HG02885 (cell line): ENCODE measurements around the gene CXCL16.
"Not testable (repeated sequence)": the region's sequence is repeated elsewhere in the genome, so short reads cannot be mapped to it uniquely, and the experiment has no call there.

Source experiments
- ATAC-seq: cut with Tn5 transposase; IDR thresholded peaks from one replicate; pipeline ENCODE4 v1.9.1; 2021; ENCODE audit warnings: mild to moderate bottlenecking; ENCODE audit not compliant: unreplicated experiment, poor library complexity

CXCL16 gene

GRCh38 chr17:4724650-4725049 lies 15.1 kb downstream of the CXCL16 start:
- no peak for ATAC-seq

DNA sequence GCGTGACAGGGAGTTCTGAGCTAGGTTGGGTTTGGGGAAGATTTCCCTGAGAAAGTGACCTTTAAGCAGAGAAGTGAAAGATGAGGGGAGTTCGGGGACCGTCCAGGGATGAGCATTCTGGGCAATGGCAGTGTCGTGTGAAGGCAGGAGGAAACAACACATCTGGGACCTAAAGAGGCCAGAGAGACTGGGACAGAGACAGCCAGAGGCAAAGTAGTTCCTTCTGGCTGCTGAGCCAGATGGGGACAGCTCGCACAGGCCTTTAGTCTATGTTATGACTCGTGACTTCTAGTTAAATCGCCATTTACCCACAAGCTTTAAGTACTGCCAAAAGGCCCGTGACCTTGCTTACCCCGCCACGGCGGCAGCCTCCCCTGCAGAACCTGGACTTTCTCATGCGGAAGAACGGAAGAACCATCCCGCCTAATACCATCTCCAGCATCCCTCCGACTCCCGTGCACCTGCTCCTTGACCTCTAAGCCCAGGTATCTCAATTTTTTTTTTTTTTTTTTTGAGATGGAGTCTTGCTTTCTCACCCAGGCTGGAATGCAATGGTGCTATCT lies 17.0 kb downstream of the CXCL16 start:
- no peak for ATAC-seq

DNA sequence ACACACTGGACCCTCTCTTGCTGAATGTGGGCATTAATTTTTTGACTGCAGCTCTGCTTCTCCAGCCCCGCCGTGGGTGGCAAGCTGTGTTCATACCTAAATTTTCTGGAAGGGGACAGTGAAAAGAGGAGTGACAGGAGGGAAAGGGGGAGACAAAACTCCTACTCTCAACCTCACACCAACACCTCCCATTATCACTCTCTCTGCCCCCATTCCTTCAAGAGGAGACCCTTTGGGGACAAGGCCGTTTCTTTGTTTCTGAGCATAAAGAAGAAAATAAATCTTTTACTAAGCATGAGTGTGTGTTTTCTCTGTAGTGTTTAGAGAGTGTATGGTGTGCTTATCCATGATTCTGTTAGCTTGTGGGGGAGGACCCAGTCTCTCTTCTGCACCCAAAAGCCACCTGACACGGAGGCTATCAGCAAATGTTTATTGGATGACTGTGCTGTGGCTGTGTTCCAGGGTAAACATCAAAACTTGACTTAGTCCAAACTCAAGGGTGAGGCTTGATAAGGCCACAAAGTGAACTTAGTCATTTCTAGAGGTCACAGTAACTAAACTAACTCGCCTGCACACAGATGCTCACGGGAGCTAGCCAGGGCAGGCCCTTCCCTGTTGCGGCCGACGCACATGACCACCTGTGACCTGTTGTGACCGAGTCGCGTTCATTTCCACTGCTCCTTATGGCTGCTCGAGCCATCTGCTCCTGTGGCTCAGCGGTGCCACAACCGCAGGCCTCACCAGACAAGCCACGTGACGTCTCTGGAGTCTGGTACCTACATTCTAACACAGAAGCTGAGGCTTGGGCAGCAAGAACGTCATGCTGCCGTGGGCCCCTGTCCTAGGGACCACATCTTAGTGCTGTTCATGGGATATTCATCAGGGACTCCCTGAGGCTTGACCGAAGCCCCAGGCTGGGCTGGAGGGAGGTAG lies 18.3 kb downstream of the CXCL16 start:
- no peak for ATAC-seq

GRCh38 chr17:4720787-4721186 lies 18.9 kb downstream of the CXCL16 start:
- ATAC-seq = no peak

DNA sequence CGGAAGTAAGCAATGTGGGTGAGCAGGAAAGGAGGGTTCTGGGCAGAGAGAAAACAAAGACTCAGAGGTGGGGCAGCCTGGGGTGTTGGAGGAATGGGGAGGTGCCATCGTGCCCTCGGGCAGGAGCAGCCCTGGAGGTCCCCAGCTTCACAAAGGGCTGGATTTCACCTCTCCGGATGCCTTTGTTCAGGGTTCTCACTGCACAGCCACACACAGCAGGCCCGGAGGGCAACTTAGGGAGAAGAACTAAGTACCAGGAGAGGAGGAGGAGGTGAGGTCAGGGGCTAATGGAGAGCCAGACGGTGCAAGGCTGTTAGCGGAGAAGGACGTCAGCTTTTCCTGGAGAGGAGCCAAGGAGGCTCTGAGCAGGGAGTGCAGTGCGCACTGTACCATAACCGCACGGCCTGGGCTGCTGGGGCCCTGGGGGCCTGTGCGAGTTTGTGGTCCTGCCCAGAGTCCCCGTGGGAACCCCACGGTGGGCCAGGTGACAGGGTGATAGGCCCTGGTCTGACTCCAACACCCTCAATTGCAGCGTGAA lies 20.0 kb downstream of the CXCL16 start:
- ATAC-seq = no peak

GRCh38 chr17:4719146-4719545 lies 20.6 kb downstream of the CXCL16 start:
- ATAC-seq = no peak

DNA sequence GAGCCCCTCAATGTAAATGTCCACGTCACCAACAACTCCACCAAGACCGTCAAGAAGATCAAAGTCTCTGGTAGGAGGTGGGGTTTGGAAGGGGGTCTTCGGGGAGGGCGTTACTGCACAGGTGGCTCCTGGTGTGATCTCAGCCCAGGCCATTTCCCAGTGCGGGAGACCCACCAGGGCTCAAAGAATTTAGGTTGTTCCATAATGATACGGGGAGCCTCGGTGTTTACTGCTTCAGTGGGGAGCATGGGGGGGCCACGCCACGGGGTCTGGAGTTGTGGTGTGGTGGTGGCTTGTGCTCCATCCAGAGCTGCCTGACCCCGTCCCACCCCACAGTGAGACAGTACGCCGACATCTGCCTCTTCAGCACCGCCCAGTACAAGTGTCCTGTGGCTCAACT lies 21.5 kb downstream of the CXCL16 start:
- ATAC-seq = no peak

DNA sequence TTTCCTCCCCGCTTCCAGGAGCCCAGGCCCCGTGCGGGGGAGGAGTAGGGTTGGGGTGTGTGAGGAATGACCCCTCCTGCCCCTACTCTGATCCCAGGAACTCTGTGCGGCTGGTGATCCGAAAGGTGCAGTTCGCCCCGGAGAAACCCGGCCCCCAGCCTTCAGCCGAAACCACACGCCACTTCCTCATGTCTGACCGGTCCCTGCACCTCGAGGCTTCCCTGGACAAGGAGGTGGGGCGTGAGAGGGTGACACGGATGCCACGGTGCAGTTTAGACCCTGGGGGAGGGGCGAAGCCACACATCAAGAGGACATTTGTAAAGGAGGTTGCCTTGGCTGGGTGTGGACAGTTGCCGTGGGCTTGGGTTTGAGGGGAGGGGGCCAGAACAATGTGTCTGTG lies 21.9 kb downstream of the CXCL16 start:
- ATAC-seq = no peak

DNA sequence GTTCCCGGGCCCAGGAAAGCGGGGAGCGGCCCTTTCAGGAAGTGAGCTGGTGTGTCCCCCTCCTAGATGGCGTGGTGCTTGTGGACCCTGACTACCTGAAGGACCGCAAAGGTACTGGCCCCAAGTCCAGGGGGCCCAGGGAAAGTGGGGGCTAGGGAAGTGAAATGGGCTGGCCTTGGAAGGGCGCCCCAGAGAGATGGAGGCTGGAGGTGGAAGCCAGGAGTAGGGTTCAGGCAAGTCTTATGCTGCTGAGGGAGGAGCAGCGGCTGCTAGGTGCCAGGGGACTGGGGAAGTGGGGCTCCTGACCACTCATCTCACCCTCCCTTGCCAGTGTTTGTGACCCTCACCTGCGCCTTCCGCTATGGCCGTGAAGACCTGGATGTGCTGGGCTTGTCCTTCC lies 23.6 kb downstream of the CXCL16 start:
- no peak for ATAC-seq

DNA sequence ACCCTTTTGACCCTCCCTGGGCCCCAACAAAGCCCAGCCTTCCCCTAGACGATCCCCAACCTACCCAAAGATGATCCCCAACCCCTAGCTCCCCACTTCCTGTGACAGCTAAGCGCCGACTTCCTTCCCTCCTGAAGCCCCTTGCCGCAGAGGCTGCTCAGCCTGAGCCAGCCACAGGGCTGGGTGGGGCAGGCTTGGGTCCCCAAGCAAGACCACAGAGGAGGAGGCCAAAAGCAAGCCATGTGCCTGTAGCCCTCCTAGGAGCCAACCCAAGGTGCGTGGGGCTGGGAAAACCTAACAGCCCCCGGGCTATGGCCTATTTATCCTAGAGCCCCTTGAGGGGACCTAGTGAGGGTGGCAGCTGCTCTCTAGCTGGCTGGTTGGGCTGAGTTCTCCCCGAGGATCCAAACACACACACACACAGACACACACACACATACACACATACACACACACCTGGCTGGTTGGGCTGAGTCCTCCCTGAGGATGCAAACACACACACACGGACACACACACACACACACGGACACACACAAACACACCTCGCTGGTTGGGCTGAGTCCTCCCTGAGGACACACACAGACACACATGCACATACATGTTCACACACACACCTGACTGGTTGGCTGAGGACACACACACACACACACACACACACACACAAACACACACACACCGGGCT lies 24.5 kb downstream of the CXCL16 start:
- no peak for ATAC-seq

GRCh38 chr17:4714340-4715062 lies 25.2 kb downstream of the CXCL16 start:
- ATAC-seq = not testable (repeated sequence)

DNA sequence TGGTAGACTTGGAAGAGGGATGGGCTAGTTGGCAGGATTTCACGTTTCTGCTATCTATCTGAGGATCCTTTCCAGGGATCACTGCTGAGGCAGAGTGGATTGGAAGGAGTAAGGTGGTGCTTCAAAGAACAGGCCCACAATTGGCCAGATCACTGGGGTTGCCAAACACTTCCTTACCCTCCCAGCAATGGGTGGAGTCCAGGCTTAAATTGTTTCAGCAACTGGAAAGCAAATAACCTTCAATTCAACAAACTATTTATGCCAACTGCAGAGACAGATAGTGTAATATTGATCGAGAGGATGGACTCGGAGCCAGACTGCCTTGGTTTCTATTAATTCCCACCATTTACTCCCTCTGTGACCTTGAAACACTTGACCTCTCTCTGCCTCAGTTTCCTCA lies 27.2 kb downstream of the CXCL16 start:
- no peak for ATAC-seq

DNA sequence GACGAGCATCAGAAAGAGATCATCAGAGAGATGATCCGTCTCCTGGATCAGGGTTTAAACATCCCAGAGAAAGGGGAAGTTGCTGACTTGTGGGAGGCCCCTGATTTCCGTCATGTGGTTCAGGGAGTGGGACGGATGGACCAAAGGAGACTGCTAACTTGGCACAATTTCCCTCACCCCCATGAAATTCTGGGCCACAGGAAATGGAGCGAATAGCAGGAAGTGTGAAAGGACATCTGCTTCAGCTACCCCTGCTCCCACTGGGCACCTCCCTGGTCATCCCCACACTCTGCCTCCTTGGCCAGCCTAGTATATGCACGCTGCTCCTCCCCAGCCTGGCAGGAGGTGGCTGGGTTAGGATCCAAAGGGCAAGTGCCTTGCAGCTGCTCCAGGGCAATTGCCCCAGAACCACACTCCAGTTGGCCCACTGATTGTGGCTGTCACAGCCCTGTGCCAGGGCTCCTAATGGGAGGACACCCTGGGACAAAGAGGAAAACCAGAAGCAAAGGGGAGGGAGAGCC lies 28.0 kb downstream of the CXCL16 start:
- no peak for ATAC-seq

DNA sequence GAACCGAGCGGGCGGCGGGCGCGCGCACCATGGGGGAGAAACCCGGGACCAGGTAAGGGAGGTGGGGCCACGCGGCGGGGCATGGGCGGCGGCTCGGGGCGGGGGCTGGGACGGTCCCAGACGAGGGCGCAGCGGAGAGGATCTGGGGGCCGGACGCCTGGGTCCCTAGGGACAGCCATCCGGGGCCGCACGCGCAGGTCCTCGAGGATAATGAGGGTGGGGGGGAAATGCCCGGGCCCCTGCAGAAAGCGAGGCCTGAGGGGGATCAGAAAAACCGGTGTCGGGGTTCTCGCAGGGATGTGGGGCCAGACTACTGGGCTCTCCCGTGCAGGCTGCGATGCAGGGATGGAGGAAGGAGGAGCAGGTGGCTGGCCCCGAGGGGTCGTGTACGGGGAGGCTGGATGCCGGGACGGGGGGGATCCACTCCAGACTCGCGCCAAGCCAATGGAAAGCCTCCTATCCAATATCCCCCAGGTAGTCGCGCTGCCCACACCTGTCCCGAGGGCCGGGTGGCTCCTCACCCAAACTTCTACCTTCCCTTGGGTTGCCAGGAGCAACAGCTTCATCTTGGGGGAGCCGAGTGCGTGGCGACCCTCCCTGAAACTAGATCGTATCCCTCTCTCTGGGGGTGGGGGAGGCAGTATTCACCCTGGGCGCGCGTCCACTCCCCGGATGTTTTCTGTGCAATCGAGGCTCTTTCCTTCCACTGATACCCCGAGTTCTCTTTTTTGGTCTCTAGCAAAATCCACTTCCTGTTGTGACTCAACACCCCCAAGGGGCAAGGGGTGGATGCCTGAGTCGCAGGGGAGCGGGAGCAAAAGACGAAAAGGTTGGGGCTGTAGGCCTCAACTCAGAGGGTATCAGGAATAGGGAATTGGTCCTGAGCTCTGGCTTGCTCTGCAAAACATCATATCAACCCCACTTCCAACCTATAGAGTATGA lies 28.8 kb downstream of the CXCL16 start:
- no peak for ATAC-seq

DNA sequence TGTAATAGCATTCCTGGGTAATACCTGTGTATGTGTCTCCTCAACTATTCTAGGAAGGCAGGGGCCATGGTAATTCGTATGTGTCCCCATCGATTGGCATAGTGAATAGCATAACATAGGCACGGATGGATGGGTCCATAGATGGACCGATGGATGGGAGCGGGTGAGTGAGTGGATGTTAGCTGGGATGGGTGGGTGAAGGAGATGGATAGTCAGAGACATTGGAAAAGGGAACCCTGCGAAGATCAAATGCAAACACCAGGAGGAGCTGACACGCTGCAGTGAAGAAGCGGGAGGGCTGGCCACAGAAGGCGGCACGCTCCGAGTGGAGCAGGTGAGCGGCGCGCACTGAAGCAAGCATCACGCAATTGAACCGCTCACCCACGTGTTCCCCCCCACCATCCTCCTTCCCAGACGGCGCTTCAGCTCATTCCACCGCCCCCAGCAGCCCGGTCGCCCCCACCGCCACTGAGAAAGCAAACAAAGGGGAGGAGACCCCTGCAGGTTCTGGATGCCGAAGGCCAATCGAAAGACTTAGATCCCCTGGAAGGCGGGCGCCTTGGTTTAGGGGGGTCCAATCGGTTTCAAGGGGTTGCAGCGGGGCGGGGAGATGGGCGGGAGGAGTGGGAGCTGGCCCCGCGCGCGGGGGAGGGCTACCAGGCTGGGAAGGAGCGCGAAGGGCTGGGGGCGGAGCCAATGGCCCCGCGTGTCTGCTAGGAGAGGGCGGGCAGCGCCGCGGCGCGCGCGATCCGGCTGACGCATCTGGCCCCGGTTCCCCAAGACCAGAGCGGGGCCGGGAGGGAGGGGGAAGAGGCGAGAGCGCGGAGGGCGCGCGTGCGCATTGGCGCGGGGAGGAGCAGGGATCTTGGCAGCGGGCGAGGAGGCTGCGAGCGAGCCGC lies 29.7 kb downstream of the CXCL16 start, which contains the start of gene ARRB2:
Gene ARRB2, plus strand, starts transcription at position 839 of the 899 bp plus-strand sequence. CDS start 90 bp downstream, outside the sequence.
- peak; percentile 86 for ATAC-seq

GRCh38 chr17:4708436-4708835 lies 31.3 kb downstream of the CXCL16 start:
- no peak for ATAC-seq

GRCh38 chr17:4706121-4706520 lies 33.6 kb downstream of the CXCL16 start:
- ATAC-seq = no peak

- ATAC-seq = no peak
Measured at GRCh38 chr17:4704991-4705390, 34.7 kb downstream of the CXCL16 start.
